HCT116 (cell line): Measurements from ENCODE around the gene PSORS1C2. TPM values are rescaled to one million over a fixed set of nuclear protein-coding genes. Genes with fewer than 3 reads are reported as not detected.

Source experiments
- ATAC-seq: fragments of 200-7000 bp; cut with Tn5 transposase; 2 replicates; pipeline ENCODE4 v1.9.1; 2020; ENCODE audit warnings: mild to moderate bottlenecking, moderate library complexity
- BruUV-seq: library from RNA; stranded (reverse); fragments of 400-500 nt; replicated peaks from 2 replicates; lab custom pipeline; 2021; lab: Mats Ljungman, UMichigan
- CTCF ChIA-PET: fragments of 300-600 bp; sonication (Branson Sonifier 250); formaldehyde crosslinking; loops from one replicate; lab custom pipeline; 2021; ENCODE audit warnings: antibody characterized with exemption; lab: Charles Lee
- POLR2A ChIA-PET: fragments of 300-600, 350-600 bp; sonication (Branson Sonifier 250); formaldehyde crosslinking; loops from one replicate; lab custom pipeline; 2021; ENCODE audit warnings: antibody characterized with exemption; lab: Charles Lee
- RAD21 ChIA-PET, 2 experiments: fragments of 300-600 bp; sonication (Branson Sonifier 250); formaldehyde crosslinking; loops; one replicate each; lab custom pipeline; 2023; ENCODE audit warnings: low total read pairs in 2 of 2; ENCODE audit not compliant: uncharacterized antibody in 2 of 2, unreplicated experiment in 2 of 2, low non-redundant PET in 1 of 2; lab: Charles Lee
- DNase-seq: peaks from one replicate; pipeline ENCODE4 v3.0.0-alpha.2; 2010; ENCODE audit warnings: low read depth, low spot score
- H2AFZ ChIP-seq: fragments of 200-600 bp; shearing (Covaris generic), sonication (generic); 2 replicates; pipeline ENCODE4 v1.6.1; 2017; ENCODE audit warnings: low read depth, mixed run types, mixed read lengths, antibody characterized with exemption, low read length; ENCODE audit not compliant: poor library complexity, severe bottlenecking
- H3K27ac ChIP-seq: 2 replicates; pipeline ENCODE4 v1.5.1; 2012; ENCODE audit warnings: low read depth, low read length
- H3K27me3 ChIP-seq: fragments of 200-600 bp; sonication (generic); 2 replicates; pipeline ENCODE4 v1.6.1; 2016; ENCODE audit warnings: mixed run types, low read length, mixed read lengths; ENCODE audit not compliant: insufficient read depth
- H3K36me3 ChIP-seq, 2 experiments: fragments of 200-500 bp in 1 of 2; fragments of 200-600 bp in 1 of 2; sonication (Bioruptor generic) in 1 of 2; sonication (generic) in 1 of 2; 2 replicates each; pipeline versions ENCODE4 v1.5.1 to v1.6.1; 2014 to 2016; ENCODE audit warnings: low read length in 2 of 2, inconsistent platforms in 1 of 2, mixed read lengths in 1 of 2, mixed run types in 1 of 2; ENCODE audit not compliant: insufficient read depth in 2 of 2, control insufficient read depth in 1 of 2
- H3K4me1 ChIP-seq, 2 experiments: fragments of 200-600 bp in 1 of 2; sonication (generic) in 1 of 2; 2 replicates each; pipeline versions ENCODE4 v1.5.1 to v1.6.1; 2012 to 2017; ENCODE audit warnings: low read length in 2 of 2, inconsistent platforms in 1 of 2, mild to moderate bottlenecking in 1 of 2, mixed read lengths in 1 of 2, mixed run types in 1 of 2, moderate library complexity in 1 of 2; ENCODE audit not compliant: insufficient read depth in 2 of 2, control insufficient read depth in 1 of 2
- H3K4me2 ChIP-seq: fragments of 200-600 bp; sonication (generic); 2 replicates; pipeline ENCODE4 v1.6.1; 2017; ENCODE audit warnings: mixed run types, low read length, mixed read lengths
- H3K4me3 ChIP-seq, 2 experiments: fragments of 200-600 bp in 1 of 2; sonication (generic) in 1 of 2; replicated peaks in 1 of 2; 2 replicates each; pipeline ENCODE4 v1.5.1; 2011 to 2016; ENCODE audit warnings: low read length in 2 of 2, control low read depth in 1 of 2, low read depth in 1 of 2, mild to moderate bottlenecking in 1 of 2, mixed read lengths in 1 of 2, mixed run types in 1 of 2
- H3K79me2 ChIP-seq: fragments of 200-600 bp; sonication (generic); 2 replicates; pipeline ENCODE4 v1.6.1; 2017; ENCODE audit warnings: mild to moderate bottlenecking, mixed run types, low read length, moderate library complexity, mixed read lengths; ENCODE audit not compliant: insufficient read depth
- H3K9ac ChIP-seq: fragments of 200-600 bp; sonication (generic); 2 replicates; pipeline ENCODE4 v1.6.1; 2016; ENCODE audit warnings: low read length, mixed read lengths
- H3K9me2 ChIP-seq: fragments of 200-600 bp; sonication (generic), shearing (Covaris generic); 2 replicates; pipeline ENCODE4 v1.6.1; 2017; ENCODE audit warnings: mixed run types, mild to moderate bottlenecking, moderate library complexity; ENCODE audit not compliant: insufficient read depth
- H3K9me3 ChIP-seq, 2 experiments: fragments of 200-500 bp in 1 of 2; fragments of 200-600 bp in 1 of 2; sonication (Bioruptor generic) in 1 of 2; sonication (generic) in 1 of 2; 2 replicates each; pipeline ENCODE4 v1.6.1; 2014 to 2017; ENCODE audit warnings: low read length in 2 of 2, mixed read lengths in 2 of 2, inconsistent platforms in 1 of 2, low read depth in 1 of 2, mild to moderate bottlenecking in 1 of 2, mixed run types in 1 of 2, moderate library complexity in 1 of 2; ENCODE audit not compliant: control insufficient read depth in 1 of 2, insufficient read depth in 1 of 2
- H4K20me1 ChIP-seq: fragments of 200-600 bp; sonication (generic), shearing (Covaris generic); 2 replicates; pipeline ENCODE4 v1.6.1; 2017; ENCODE audit warnings: mixed run types, mild to moderate bottlenecking, moderate library complexity; ENCODE audit not compliant: insufficient read depth
- ATF3 ChIP-seq: IDR thresholded peaks from 2 replicates; pipeline ENCODE4 v1.6.1; 2012
- CEBPB ChIP-seq: IDR thresholded peaks from 2 replicates; pipeline ENCODE4 v1.6.1; 2012; ENCODE audit warnings: low read depth
- EZH2 ChIP-seq: fragments of 200-600 bp; sonication (generic); IDR thresholded peaks from 2 replicates; pipeline ENCODE4 v1.6.1; 2017; ENCODE audit warnings: antibody characterized with exemption, mixed run types
- FOSL1 ChIP-seq: IDR thresholded peaks from 2 replicates; pipeline ENCODE4 v1.6.1; 2012; ENCODE audit warnings: low read depth
- JUND ChIP-seq: IDR thresholded peaks from 2 replicates; pipeline ENCODE4 v1.6.1; 2012
- MAX ChIP-seq: IDR thresholded peaks from 2 replicates; pipeline ENCODE4 v1.6.1; 2012
- POLR2AphosphoS5 ChIP-seq: IDR thresholded peaks from 2 replicates; pipeline ENCODE4 v1.6.1; 2011; ENCODE audit warnings: mild to moderate bottlenecking, low read depth, low read length, moderate library complexity
- RAD21 ChIP-seq: IDR thresholded peaks from 2 replicates; pipeline ENCODE4 v1.6.1; 2012; ENCODE audit warnings: low read depth, mild to moderate bottlenecking
- REST ChIP-seq: IDR thresholded peaks from 2 replicates; pipeline ENCODE4 v1.6.1; 2012; ENCODE audit warnings: low read depth
- SIN3A ChIP-seq: IDR thresholded peaks from 2 replicates; pipeline ENCODE4 v1.6.1; 2012; ENCODE audit warnings: low read depth
- ZFX ChIP-seq: fragments of 450-650 bp; IDR thresholded peaks from 2 replicates; pipeline ENCODE4 v1.6.1; 2017
- ZNF274 ChIP-seq: fragments of 200-500 bp; sonication (Bioruptor generic); IDR thresholded peaks from 2 replicates; pipeline ENCODE4 v1.6.1; 2014; ENCODE audit warnings: mild to moderate bottlenecking, low read depth, low read length, inconsistent platforms
- intact Hi-C: fragments of 100-400 bp; cut with micrococcal nuclease; formaldehyde crosslinking; loops from 2 replicates; pipeline ENCODE4 v1.10.0; 2022
- total RNA-seq: library from RNA; stranded (reverse); gene quantifications from one replicate; pipeline ENCODE4 v1.2.1, GENCODE V29; 2021; ENCODE audit not compliant: unreplicated experiment
- TF ChIP-seq, protein P1 (sequence below): IDR thresholded peaks from 2 replicates; pipeline ENCODE4 v1.6.1; 2011; ENCODE audit warnings: mild to moderate bottlenecking, low read length, moderate library complexity; ENCODE audit not compliant: insufficient replicate concordance; ENCODE audit errors: extremely low read depth

PSORS1C2 gene
- total RNA-seq, 1 experiment from 2014 or later: not detected

DNA sequence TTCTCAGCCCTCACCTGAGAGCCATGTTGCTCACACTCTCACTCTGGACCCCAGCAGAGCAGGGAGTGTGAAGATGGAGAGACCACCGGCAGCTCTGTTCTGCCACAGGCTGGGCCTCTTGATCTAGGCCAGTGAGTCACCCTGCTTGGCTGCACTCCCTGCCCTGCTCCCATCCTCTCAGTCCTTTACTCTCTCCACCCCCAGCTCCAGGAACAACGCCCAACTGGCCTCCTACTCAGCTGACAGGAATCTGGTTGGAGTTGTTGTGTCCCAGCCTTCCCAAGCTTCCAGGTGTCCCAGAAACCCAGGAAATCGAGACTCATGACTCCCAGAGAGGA, 24.4 kb downstream of the PSORS1C2 start, which contains the start of gene PSORS1C1 (continued):
- TF ChIP-seq SIN3A (peak; percentile 17; the same call in 1 of the 2 replicates), FOSL1 (peak; percentile 78), EZH2 (no peak)

- H3K9me2 ChIP-seq: no peaks in the 10 kb centered on the region
- ATAC-seq: peak; percentile 39
- H3K27ac ChIP-seq: peak overlapping the region; percentile 83
- intact Hi-C loops: loop anchor here (1.0 kb wide), 1 partner anchor 12 kb away; no protein-coding TSS in a partner anchor
- no peaks in the 10 kb centered on the region for H3K36me3 ChIP-seq
- BruUV-seq: no TSS peak
- peak overlapping the region; percentile 92 for H3K4me2 ChIP-seq
- peak overlapping the region; percentile 43 for H2AFZ ChIP-seq
- H3K79me2 ChIP-seq: peaks cover 8% of the 10 kb centered on the region; the same call in 1 of the 2 replicates
- H3K9ac ChIP-seq: peak overlapping the region; percentile 73
- TF ChIP-seq CEBPB (no peak), MAX (no peak), POLR2AphosphoS5 (no peak), JUND (no peak), ZFX (no peak), ATF3 (no peak), ZNF274 (no peak), REST (no peak), SIN3A (no peak), RAD21 (no peak)
- TF ChIP-seq, protein P1, sequence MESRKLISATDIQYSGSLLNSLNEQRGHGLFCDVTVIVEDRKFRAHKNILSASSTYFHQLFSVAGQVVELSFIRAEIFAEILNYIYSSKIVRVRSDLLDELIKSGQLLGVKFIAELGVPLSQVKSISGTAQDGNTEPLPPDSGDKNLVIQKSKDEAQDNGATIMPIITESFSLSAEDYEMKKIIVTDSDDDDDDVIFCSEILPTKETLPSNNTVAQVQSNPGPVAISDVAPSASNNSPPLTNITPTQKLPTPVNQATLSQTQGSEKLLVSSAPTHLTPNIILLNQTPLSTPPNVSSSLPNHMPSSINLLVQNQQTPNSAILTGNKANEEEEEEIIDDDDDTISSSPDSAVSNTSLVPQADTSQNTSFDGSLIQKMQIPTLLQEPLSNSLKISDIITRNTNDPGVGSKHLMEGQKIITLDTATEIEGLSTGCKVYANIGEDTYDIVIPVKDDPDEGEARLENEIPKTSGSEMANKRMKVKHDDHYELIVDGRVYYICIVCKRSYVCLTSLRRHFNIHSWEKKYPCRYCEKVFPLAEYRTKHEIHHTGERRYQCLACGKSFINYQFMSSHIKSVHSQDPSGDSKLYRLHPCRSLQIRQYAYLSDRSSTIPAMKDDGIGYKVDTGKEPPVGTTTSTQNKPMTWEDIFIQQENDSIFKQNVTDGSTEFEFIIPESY: no peak
- TF ChIP-seq, all 23 proteins: peak for 0
- Histone ChIP-seq H3K4me3 (peak overlapping the region; percentile 51 to 64), H3K9me3 (no peaks in the 10 kb centered on the region), H3K4me1 (peaks cover 29 to 51% of the 10 kb centered on the region in 2 experiments), H3K27me3 (no peaks in the 10 kb centered on the region), H4K20me1 (no peaks in the 10 kb centered on the region)
- RAD21 ChIA-PET: interaction anchor here (0.6 to 1.5 kb wide), 5 partner anchors 11 to 34 kb away, joined by 3 to 6 read pairs (median 5); no protein-coding TSS in a partner anchor
- CTCF ChIA-PET: interaction anchor here (0.7 to 2.6 kb wide), 13 partner anchors 11 to 292 kb away, joined by 3 to 21 read pairs (median 3); partner anchors contain the start of gene PSORS1C2
- DNase-seq: no peak
- POLR2A ChIA-PET: interaction anchor here (0.6 to 2.8 kb wide), 11 partner anchors 10 to 517 kb away, joined by 3 to 11 read pairs (median 5); partner anchors contain the start of gene MICA
These were observed 24.9 kb downstream of the PSORS1C2 start for GRCh38 chr6:31113861-31114540.
